NCI-H345 (cell line): ENCODE data around the gene C1orf35.

Experiments
- DNase-seq: peaks from one replicate; lab custom pipeline; 2025; lab: John Stamatoyannopoulos, UW

C1orf35 gene

DNA sequence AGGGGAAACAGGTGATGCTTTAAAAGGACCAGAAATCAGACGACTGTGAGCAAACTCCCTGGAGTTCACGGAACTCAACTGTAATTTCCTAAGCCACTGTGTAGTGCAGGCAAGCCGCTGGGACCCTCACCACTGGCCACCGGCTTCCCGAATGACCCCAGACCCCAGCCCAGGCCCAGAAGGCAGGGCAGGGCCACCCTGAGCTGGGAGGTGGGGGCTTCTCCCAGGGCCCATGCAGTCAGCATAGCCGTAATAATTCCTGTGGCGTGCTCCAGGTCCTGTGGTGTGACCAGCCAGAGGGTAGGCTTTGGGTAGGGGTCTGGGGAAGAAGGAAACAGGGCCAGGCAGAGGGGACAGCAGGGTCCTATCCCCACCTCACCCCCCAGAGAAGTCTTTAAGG lies 24.1 kb downstream of the C1orf35 start:
- DNase-seq = no peak

GRCh38 chr1:228077565-228078330 lies 25.4 kb downstream of the C1orf35 start:
- DNase-seq = no peak

- no peak for DNase-seq
Observed at GRCh38 chr1:228076796-228077430, 26.2 kb downstream of the C1orf35 start.

DNA sequence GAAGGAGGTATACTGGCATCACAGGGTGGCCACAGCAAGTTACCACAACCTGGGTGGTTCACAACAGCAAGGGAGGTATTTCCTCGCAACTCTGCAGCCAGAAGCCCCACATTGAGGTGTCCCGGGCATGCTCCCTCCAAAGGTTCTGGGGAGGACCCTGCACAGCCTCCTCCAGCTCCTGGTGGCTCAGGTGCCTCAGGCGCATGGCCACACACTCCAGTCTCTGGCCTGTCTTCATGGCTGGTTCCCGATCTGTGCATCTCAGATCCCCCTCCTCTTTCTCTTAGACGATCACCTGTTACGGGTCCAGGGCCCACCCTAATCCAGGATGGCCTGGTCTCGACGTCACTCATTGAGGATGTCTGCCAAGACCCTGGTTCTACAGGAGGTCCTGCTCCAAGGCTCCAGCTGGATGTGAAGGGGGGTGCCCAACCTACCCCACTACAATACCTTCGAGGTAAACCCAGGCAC lies 27.3 kb downstream of the C1orf35 start:
- DNase-seq = no peak

GRCh38 chr1:228074954-228075730 lies 28.0 kb downstream of the C1orf35 start:
- no peak for DNase-seq

GRCh38 chr1:228073857-228074545 lies 29.1 kb downstream of the C1orf35 start:
- DNase-seq = no peak

- DNase-seq = no peak
Observed at GRCh38 chr1:228073061-228073856, 29.9 kb downstream of the C1orf35 start.

- DNase-seq = no peak
Observed at GRCh38 chr1:228072658-228073043, 30.5 kb downstream of the C1orf35 start.

DNA sequence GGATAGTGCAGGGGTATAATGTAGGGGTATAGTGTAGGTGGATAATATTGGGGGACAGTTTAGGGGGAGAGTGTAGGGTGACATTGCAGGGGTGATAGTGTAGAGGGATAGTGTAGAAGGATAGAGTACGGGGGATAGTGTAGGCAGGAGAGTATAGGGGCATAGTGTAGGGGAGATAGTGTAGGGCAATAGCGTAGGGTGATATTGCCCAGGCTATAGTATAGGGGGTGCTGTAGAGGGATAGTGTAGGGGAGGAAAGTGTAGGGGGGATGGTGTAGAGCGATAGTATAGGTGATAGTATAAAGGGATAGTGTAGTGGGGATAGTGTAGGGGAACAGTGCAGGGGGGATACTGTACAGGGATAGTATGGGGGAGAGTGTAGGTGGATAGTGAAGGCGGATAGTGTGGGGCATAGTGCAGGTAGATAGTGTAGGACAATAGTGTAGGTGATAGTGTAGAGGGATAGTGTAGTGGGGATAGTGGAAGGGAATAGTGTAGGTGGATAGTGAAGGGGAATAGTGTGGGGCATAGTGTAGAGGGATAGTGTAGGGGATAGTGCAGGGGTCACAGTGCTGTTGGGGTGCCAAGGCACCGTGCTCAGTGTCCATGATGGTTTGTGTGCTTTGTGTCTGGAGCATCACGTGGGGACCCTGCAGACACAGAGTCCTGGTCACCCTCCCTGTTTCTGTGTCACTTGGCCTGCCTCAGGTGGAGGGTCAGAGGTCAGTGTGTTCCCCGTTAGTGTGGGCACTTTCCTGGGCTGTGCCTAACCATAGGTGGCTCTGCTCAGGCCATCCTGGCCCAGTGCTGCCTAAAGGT lies 31.1 kb downstream of the C1orf35 start:
- no peak for DNase-seq

- no peak for DNase-seq
Observed at GRCh38 chr1:228070851-228071250, 32.3 kb downstream of the C1orf35 start.

- DNase-seq = no peak
Observed at GRCh38 chr1:228070173-228070572, 33.0 kb downstream of the C1orf35 start.

DNA sequence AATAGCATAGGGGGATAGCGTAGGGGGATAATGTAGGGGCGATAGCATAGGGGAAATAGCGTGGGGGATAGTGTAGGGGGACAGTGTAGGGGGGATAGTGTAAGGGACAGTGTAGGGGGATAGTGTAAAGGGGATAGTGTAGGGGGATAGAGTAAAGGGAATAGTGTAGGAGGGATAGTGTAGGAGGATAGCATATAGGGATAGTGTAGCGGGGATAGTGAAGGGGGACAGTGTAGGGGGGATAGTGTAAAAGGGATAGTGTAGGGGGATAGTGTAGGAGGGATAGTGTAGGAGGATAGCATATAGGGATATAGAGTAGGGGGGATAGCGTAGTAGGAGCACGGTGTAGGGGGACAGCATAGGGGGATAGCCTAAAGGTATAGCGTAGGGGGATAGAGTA lies 34.8 kb downstream of the C1orf35 start:
- no peak for DNase-seq

- no peak for DNase-seq
Observed at GRCh38 chr1:228066891-228067654, 36.1 kb downstream of the C1orf35 start.

DNA sequence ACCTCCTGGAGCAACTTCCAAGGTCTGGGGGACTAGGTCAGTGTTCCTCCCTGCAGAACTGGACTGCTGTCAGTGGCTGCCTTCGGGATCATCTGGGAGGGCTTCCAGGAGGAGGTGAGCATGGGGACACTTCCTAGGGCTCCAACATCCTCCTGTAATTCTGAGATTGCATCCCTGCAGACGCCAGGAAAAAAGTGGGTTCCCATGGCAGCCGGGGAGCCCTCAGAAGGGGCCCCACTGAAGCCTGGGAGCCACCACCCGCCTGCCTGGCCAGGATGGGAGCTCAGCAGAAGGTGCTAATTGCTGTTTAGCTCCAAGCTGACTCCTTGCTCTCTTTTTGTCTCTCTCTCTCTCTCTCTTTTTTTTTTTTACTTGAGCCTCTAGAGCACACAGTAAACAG lies 36.7 kb downstream of the C1orf35 start:
- DNase-seq = no peak

- no peak for DNase-seq
Observed at GRCh38 chr1:228065543-228066347, 37.4 kb downstream of the C1orf35 start.

DNA sequence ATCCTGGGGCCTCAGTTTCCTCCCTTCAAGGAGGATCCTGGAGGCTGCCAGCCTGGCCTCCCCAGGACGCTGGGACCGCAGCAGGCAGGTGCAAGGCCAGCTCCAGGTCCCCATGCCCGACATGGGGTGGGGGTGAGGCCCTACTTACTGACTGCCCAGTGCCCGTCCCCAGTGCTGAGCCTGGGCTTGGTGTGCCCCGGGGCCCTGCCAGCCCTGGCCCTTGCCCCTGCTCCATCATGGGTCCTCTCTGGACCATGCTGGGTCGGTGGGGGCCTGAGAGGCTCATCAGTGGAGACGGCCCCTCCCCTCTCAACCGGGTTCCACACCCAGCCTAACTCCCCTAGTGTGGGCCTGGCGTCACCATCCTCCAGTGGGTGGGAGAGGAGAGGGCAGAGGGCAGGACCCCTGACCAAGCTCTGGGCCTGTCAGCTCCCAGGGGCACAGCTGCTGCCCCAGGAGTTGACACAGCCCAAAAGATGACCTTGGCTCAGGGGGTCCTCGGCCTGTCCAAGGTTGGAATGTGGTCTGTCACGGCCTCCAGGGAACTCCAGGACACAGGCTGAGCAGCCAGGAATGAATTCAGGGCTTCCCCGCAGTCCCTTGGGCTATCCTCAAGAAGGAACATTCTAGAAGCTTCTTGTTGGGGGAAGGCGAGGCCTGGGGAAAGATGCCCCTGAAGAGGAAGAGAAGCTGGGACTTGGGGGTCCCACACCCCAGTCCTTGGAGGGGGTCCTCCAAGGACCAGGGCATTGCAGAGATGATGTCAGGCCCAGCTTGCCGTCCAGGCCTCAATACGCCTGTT lies 38.2 kb downstream of the C1orf35 start:
- DNase-seq = no peak

- DNase-seq = no peak
Observed at GRCh38 chr1:228064296-228064695, 38.8 kb downstream of the C1orf35 start.
